Vagina (tissue), 2 donors: ENCODE results near the gene KCNIP4.

ENCODE experiments used
- CTCF ChIP-seq, 3 experiments: fragments of 450-650 bp in 2 of 3; fragments of 200-600 bp in 1 of 3; sonication (generic) in 1 of 3; IDR thresholded peaks; one replicate each; pipeline ENCODE4 v1.5.1; 2017 to 2019; ENCODE audit warnings: antibody characterized with exemption in 3 of 3, mild to moderate bottlenecking in 2 of 3, moderate library complexity in 2 of 3
- POLR2A ChIP-seq, 2 donors: fragments of 450-650 bp; IDR thresholded peaks; one replicate each; pipeline ENCODE4 v1.6.1; 2017; ENCODE audit warnings: antibody characterized with exemption in 2 of 2, mild to moderate bottlenecking in 2 of 2, moderate library complexity in 2 of 2
- POLR2AphosphoS5 ChIP-seq, 2 donors: sonication (generic); formaldehyde crosslinking; IDR thresholded peaks; one replicate each; pipeline ENCODE4 v1.9.0; 2017; ENCODE audit warnings: antibody characterized with exemption in 2 of 2, mild to moderate bottlenecking in 2 of 2, low read depth in 1 of 2; ENCODE audit not compliant: insufficient read depth in 1 of 2

DNA sequence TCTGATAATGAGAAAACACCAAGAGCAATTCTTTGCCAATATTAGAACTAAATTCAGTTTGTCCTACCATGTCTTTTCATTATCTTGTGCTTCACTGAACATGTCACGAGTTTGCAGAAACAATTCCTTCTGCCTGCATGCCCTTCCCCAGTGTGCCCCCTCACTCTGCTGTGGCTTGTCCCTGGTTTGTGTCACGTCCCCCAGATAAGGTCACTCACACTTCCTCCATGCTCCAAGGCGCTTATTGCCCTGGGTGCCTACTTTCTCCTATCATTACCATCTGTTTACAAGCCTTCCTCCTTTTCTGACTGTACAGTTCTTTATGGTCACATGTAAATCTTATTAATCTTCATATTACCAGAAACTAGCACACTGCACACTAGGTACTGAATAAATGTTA lies 394.1 kb downstream of the KCNIP4 start:
- no peak for TF ChIP-seq CTCF (IDR thresholded peaks at IDR 0.05)
- TF ChIP-seq POLR2A (IDR thresholded peaks at IDR 0.05), result no peak
- TF ChIP-seq POLR2AphosphoS5 (IDR thresholded peaks at IDR 0.05; ENCODE audit: insufficient read depth in 1 of 2, low read depth in 1 of 2), result no peak
